Measurements from ENCODE around the gene ANKMY1.

GRCh38 chr2:240477916-240478315, 79.9 kb downstream of the ANKMY1 start:
- TF ChIP-seq POLR2AphosphoS5 (IDR thresholded peaks at IDR 0.05; ENCODE audit: insufficient read depth in 1 of 2, low read depth in 1 of 2) (no peak), POLR2A (IDR thresholded peaks at IDR 0.05) (no peak)
- TF ChIP-seq, protein P1, sequence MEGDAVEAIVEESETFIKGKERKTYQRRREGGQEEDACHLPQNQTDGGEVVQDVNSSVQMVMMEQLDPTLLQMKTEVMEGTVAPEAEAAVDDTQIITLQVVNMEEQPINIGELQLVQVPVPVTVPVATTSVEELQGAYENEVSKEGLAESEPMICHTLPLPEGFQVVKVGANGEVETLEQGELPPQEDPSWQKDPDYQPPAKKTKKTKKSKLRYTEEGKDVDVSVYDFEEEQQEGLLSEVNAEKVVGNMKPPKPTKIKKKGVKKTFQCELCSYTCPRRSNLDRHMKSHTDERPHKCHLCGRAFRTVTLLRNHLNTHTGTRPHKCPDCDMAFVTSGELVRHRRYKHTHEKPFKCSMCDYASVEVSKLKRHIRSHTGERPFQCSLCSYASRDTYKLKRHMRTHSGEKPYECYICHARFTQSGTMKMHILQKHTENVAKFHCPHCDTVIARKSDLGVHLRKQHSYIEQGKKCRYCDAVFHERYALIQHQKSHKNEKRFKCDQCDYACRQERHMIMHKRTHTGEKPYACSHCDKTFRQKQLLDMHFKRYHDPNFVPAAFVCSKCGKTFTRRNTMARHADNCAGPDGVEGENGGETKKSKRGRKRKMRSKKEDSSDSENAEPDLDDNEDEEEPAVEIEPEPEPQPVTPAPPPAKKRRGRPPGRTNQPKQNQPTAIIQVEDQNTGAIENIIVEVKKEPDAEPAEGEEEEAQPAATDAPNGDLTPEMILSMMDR (IDR thresholded peaks at IDR 0.05), result no peak

Data from vagina (tissue), 2 donors.